ENCODE measurements around the gene SMO.
A peak's percentile ranks its signal among the peaks of the same experiment; 100 is the strongest.

SMO gene

GRCh38 chr7:129225206-129225930 lies 36.9 kb downstream of the SMO start:
- Histone ChIP-seq H2AFZ (ENCODE audit: low read length) (peak overlapping the region; percentile 81), H2BK12ac (ENCODE audit: low read length) (no peak overlapping the region), H3K9ac (ENCODE audit: low read depth, low read length, poor library complexity) (peak overlapping the region; percentile 94), H3K4me2 (ENCODE audit: insufficient read depth, low read length, poor library complexity, severe bottlenecking) (peak overlapping the region; percentile 63), H3K4me1 (ENCODE audit: control insufficient read depth in 2 of 2, insufficient read depth in 1 of 2, low read depth in 1 of 2, low read length in 2 of 2) (peaks cover 0 to 9% of the 10 kb centered on the region in 2 donors), H4K91ac (ENCODE audit: low read depth, low read length, poor library complexity) (no peak overlapping the region), H3K23ac (ENCODE audit: low read depth, low read length, poor library complexity) (peak overlapping the region; percentile 95), H2AK5ac (ENCODE audit: low read depth, low read length) (no peak overlapping the region), H4K8ac (ENCODE audit: low read depth, low read length) (no peak overlapping the region), H2BK15ac (ENCODE audit: low read length) (peak overlapping the region; percentile 42), H2BK120ac (ENCODE audit: low read depth, low read length) (no peak overlapping the region), H3K18ac (ENCODE audit: low read length) (peak overlapping the region; percentile 96), H2BK5ac (ENCODE audit: low read length) (no peak overlapping the region), H3K9me3 (replicated peaks in 1 of 2; ENCODE audit: control insufficient read depth in 2 of 2, insufficient read depth in 1 of 2, low read depth in 1 of 2, low read length in 2 of 2) (no peaks in the 10 kb centered on the region), H3K27me3 (ENCODE audit: control insufficient read depth in 3 of 3, insufficient read depth in 3 of 3, low read depth in 1 of 3, low read length in 3 of 3) (no peaks in the 10 kb centered on the region), H3K27ac (replicated peaks; ENCODE audit: low read length) (peak overlapping the region; percentile 89), H3K4ac (ENCODE audit: low read length) (no peak overlapping the region), H3K79me1 (ENCODE audit: low read depth, low read length) (no peaks in the 10 kb centered on the region), H3K4me3 (ENCODE audit: low read length in 2 of 2) (peak overlapping the region; percentile 57 to 98), H3K14ac (ENCODE audit: low read length) (no peak overlapping the region), H3K36me3 (replicated peaks in 1 of 2; ENCODE audit: control insufficient read depth in 2 of 2, insufficient read depth in 2 of 2, low read length in 2 of 2) (peaks cover 0 to 5% of the 10 kb centered on the region in 2 donors)
- no CpG with 5 or more reads among the region's 60 CpGs for WGBS, 2 donors (ENCODE audit: extremely low coverage in 2 of 2, insufficient read length in 2 of 2, insufficient replicate concordance in 1 of 2)
- DNase-seq (ENCODE audit: low spot score) = peak; percentile 61

- H2BK12ac ChIP-seq (ENCODE audit: low read length) = no peak overlapping the region
- no peak overlapping the region for H4K91ac ChIP-seq (ENCODE audit: low read depth, low read length, poor library complexity)
- DNase-seq (ENCODE audit: low spot score) = no peak
- no peak overlapping the region for H3K14ac ChIP-seq (ENCODE audit: low read length)
- H3K4me1 ChIP-seq (ENCODE audit: control insufficient read depth in 2 of 2, insufficient read depth in 1 of 2, low read depth in 1 of 2, low read length in 2 of 2) = peaks cover 0 to 9% of the 10 kb centered on the region in 2 donors
- H3K79me1 ChIP-seq (ENCODE audit: low read depth, low read length) = no peaks in the 10 kb centered on the region
- H3K27ac ChIP-seq (replicated peaks; ENCODE audit: low read length) = no peak overlapping the region
- H2BK5ac ChIP-seq (ENCODE audit: low read length) = no peak overlapping the region
- H2AK5ac ChIP-seq (ENCODE audit: low read depth, low read length) = no peak overlapping the region
- no peaks in the 10 kb centered on the region for H3K9me3 ChIP-seq (replicated peaks in 1 of 2; ENCODE audit: control insufficient read depth in 2 of 2, insufficient read depth in 1 of 2, low read depth in 1 of 2, low read length in 2 of 2)
- H3K4me3 ChIP-seq (ENCODE audit: low read length in 2 of 2) = peak overlapping the region; percentile 57 to 98
- H3K18ac ChIP-seq (ENCODE audit: low read length) = no peak overlapping the region
- H2BK15ac ChIP-seq (ENCODE audit: low read length) = no peak overlapping the region
- no peak overlapping the region for H3K9ac ChIP-seq (ENCODE audit: low read depth, low read length, poor library complexity)
- H2AFZ ChIP-seq (ENCODE audit: low read length) = peak overlapping the region; percentile 81
- no peaks in the 10 kb centered on the region for H3K27me3 ChIP-seq (ENCODE audit: control insufficient read depth in 3 of 3, insufficient read depth in 3 of 3, low read depth in 1 of 3, low read length in 3 of 3)
- H4K8ac ChIP-seq (ENCODE audit: low read depth, low read length) = no peak overlapping the region
- H3K36me3 ChIP-seq (replicated peaks in 1 of 2; ENCODE audit: control insufficient read depth in 2 of 2, insufficient read depth in 2 of 2, low read length in 2 of 2) = peaks cover 0 to 5% of the 10 kb centered on the region in 2 donors
- no peak overlapping the region for H3K4ac ChIP-seq (ENCODE audit: low read length)
- no peak overlapping the region for H3K23ac ChIP-seq (ENCODE audit: low read depth, low read length, poor library complexity)
- WGBS, 2 donors (ENCODE audit: extremely low coverage in 2 of 2, insufficient read length in 2 of 2, insufficient replicate concordance in 1 of 2) = no CpG with 5 or more reads among the region's 11 CpGs
- no peak overlapping the region for H2BK120ac ChIP-seq (ENCODE audit: low read depth, low read length)
- peak overlapping the region; percentile 63 for H3K4me2 ChIP-seq (ENCODE audit: insufficient read depth, low read length, poor library complexity, severe bottlenecking)
Observed at GRCh38 chr7:129225931-129226572, 37.6 kb downstream of the SMO start.

GRCh38 chr7:129227646-129228578 lies 39.5 kb downstream of the SMO start:
- Histone ChIP-seq H3K9me3 (replicated peaks in 1 of 2; ENCODE audit: control insufficient read depth in 2 of 2, insufficient read depth in 1 of 2, low read depth in 1 of 2, low read length in 2 of 2) (no peaks in the 10 kb centered on the region), H2BK120ac (ENCODE audit: low read depth, low read length) (no peak overlapping the region), H2AK5ac (ENCODE audit: low read depth, low read length) (no peak overlapping the region), H3K4me2 (ENCODE audit: insufficient read depth, low read length, poor library complexity, severe bottlenecking) (no peak overlapping the region), H2BK15ac (ENCODE audit: low read length) (no peak overlapping the region), H3K18ac (ENCODE audit: low read length) (no peak overlapping the region), H3K14ac (ENCODE audit: low read length) (no peak overlapping the region), H3K27ac (replicated peaks; ENCODE audit: low read length) (no peak overlapping the region), H2BK12ac (ENCODE audit: low read length) (no peak overlapping the region), H3K36me3 (replicated peaks in 1 of 2; ENCODE audit: control insufficient read depth in 2 of 2, insufficient read depth in 2 of 2, low read length in 2 of 2) (peaks cover 0 to 8% of the 10 kb centered on the region in 2 donors), H4K8ac (ENCODE audit: low read depth, low read length) (no peak overlapping the region), H3K4me3 (ENCODE audit: low read length in 2 of 2) (no peak overlapping the region), H3K27me3 (ENCODE audit: control insufficient read depth in 3 of 3, insufficient read depth in 3 of 3, low read depth in 1 of 3, low read length in 3 of 3) (no peaks in the 10 kb centered on the region), H2AFZ (ENCODE audit: low read length) (no peak overlapping the region), H2BK5ac (ENCODE audit: low read length) (no peak overlapping the region), H3K79me1 (ENCODE audit: low read depth, low read length) (no peaks in the 10 kb centered on the region), H3K4me1 (ENCODE audit: control insufficient read depth in 2 of 2, insufficient read depth in 1 of 2, low read depth in 1 of 2, low read length in 2 of 2) (peaks cover 4 to 14% of the 10 kb centered on the region in 2 donors), H3K9ac (ENCODE audit: low read depth, low read length, poor library complexity) (no peak overlapping the region), H3K23ac (ENCODE audit: low read depth, low read length, poor library complexity) (no peak overlapping the region), H3K4ac (ENCODE audit: low read length) (no peak overlapping the region), H4K91ac (ENCODE audit: low read depth, low read length, poor library complexity) (no peak overlapping the region)
- no CpG with 5 or more reads among the region's 4 CpGs for WGBS, 2 donors (ENCODE audit: extremely low coverage in 2 of 2, insufficient read length in 2 of 2, insufficient replicate concordance in 1 of 2)
- DNase-seq (ENCODE audit: low spot score) = no peak
